ENCODE data around the gene APOBEC3H.

The APOBEC3H gene

DNA sequence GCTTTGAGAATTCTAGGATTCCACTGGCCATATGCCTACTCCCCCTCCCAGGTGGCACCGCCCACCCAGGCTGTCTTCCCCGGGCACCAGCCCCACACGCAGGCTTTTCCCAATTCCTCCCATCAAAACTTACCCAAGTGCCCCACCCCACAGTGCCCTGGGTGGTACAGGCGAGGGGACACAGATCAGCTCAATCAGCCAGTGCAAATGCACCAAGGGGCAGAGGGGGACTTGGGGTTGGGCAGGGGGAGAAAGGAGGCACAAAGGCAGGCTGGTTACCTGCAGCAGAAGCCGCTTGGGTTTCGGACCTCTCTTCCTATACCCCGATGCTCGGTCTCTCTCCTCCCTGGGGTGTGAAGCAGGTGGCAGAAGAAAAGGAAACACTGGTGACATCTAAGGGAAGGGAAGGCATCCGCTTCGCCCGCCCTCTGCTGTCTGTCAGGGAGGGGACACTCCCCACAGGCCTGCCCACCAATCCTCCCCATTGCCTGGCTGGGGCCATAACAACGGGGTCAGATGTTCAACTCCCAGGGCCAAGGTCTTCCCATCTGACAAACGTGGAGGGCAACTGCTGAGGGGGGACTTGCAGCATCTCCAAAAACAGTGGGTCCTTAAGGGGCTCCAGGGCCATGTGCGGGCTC, 41.4 kb downstream of the APOBEC3H start:
- DNase-seq = no peak

DNA sequence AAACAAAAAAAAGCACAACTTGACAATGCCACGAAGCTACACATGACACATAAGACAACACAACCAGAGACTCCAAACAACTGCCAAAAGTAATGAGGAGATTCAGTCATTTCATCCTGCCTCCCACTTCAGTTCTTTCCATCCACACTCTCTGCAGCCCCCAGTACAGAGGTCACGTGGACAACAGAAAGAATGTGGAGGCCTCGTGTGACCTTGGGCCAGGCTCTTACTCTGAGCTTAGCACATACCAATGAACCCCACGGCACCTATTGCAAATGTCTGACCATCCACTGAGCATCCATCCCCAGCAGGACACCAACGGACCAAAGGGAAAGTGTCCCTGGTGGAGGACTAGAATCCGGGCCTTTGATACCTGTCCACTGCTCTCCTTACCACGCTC, 42.9 kb downstream of the APOBEC3H start:
- DNase-seq = no peak

GRCh38 chr22:39142088-39142680, 45.1 kb downstream of the APOBEC3H start:
- no peak for DNase-seq

DNA sequence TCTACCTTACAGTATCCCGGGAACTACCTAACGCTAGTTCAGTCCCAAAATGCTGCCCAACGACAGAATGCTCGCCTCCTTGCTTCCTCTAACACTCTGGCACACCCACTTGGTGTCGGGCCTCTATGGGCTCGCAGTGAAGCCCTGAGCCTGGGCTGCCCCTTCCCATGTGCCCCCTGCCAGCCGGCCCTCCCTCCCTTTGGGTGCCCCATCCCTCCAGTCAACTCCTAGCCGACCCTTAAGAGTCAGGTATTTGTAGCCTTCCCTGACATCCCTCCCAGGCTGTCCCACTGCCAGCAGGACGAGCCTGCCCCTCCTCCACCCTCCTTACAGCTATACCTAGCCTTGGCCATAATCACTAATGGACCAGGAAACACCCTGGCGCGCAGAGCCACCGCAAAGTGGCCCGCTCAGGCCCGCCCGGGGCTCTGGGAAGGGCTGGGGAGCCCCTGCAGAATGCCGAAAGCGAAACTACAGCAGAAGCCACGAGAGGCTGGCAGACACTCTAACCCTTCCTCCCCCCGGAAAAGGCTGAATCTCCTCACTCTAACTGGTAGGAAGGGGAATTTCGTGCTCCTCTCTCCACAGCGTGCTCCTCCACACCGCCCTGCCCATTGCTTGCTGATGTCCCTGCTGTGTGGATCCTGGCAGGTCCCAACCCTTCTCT, 47.2 kb downstream of the APOBEC3H start:
- no peak for DNase-seq

DNA sequence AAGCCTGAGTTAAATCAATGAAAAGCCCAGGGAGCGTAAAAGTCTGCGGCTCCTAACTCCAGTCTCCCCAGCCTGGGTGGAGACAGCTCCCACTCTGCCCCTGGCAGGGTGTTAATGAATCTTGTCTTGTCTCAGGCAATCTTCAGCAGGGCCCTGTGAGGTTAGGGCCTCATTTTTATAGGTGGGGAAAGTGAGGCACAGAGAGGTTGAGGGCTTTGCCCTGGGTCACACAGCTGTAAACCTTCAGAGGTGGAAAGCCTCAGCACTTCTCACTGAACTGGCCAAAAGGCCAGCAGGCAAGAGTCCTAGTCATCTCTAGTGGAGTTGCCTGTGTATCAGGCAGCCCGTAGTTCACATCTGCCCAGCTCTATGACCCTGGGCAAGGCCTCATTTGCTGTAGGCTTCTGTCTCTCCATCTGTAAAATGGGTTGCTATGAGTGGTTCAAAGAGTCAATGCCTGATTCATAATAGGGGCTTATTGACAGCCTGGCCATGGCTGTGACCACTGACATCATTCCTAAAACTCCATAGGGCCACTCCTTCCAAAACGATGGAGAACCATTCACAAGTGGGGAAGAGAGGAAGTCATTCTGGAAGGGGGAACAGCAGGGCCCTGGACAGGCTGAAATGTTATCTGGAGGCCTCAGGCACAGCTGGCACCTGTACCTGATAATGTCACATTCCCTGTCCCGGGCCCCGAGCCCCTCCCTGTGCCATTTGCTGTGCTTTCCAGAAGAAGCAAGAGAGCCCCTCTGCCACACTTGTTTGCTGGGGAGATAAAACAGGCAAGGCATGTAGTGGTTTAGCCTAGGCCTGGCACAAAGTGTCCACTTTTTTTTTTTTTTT, 49.4 kb downstream of the APOBEC3H start:
- no peak for DNase-seq

DNA sequence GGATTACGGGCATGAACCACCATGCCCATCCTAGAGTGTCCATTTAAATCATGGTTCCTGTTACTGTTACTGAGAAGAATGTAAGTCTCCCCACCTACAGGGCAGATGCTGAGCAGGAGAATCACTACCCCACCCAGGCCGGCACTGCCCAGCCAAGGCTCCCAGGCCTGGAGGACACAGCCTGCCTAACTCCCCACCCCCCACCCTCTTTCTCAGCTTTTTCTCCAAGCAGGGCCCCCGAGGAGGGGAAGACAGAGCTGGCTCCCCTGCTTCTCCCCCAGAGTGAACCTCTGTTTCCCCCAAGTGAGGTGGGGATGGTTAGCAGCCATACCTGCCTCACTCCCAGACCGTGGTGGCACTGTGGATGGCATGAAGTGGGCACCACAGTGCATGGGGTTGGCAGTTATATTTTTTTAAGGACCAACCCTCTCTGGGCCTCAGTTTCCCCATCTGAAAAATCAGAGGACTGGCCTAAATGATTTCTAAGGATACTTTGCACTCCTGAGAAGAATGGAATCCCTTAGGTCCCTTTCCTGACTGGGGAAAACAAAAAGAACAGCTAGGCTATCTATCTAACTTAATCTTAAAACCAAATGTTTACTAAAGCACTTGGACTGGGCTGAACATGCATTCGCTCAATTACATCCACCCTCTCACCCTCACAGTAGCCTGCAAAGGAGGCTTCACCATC, 50.4 kb downstream of the APOBEC3H start:
- no peak for DNase-seq

- DNase-seq = no peak
Observed at GRCh38 chr22:39148026-39148726, 51.1 kb downstream of the APOBEC3H start.

DNA sequence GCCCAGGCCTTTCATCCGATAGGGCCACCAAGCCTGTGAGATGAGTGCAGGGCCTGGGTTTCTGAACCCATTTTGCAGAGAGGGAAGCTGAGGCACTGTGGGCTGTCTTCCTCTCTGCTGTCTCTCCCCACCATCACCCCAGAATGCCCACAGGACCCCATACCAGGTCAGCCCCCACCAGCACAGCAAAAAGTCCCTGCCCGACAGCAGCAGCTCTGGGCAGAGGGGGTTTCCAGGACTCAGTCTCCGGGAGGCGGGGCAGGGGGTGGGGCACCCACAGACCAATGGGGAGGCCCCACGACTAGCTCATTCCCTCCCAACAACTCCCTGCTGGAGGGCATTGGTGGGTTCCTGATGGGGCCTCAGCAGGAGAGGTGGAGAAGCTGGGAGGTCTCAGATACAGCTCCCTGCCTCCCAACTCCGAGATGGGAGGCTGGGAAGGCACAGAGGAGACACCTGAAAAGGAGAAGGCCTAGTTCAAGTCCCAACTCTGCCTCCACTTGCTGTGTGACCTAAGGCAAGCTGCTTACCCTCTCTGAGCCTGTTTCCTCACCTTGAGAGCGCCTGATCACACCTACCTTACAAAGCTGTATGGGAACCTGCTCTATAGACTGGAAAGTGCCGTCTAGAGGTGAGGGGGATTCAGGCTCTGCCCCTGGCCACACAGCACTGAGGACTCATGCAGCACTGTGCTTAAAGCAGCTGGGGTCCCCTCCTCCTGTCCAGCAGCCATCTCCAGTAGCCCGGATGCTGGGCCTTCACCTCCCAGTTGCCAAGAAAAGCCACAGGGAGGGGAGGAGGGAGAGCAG, 51.9 kb downstream of the APOBEC3H start:
- no peak for DNase-seq

DNA sequence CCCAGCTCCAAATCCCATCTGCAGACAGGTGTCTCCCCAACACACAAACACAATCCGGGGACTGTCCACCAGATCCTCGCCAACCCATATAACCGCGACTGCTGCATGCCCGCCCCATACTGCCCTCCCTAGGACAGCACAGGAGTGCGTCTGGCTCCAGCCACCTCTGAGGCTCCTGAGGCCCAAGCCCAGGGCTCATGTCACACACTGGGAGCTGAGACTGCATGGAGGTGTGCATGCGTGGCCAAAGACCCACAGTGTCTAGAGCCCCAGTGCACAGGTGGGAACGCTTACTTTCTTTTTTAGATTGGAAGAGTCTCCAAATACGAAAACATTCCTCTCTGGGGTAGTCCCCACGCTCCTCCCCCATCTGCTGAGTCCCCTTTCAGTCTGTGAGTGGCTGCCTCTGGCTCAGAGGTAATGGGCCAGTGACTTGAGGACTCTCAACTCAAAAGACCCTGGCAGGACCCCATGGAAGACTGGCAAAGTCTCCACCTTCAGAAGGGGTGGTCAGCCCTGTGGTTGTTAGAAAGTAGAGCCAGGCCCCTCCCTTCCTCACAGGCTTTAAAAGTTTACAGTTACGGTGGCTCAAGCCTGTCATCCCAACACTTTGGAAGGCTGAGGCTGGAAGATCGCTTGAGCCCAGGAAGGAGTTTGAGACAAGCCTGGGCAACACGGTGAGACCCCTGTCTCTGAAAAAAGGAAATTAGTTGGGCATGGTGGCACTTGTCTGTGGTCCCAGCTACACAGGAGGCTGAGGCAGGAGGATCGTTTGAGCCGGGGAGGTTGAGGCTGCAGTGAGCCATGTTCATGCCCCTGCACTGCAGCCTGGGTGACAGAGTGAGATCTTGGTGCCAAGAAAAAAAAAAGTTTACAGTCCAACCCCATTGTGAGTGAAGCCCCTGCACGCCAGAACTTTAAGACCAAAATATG, 53.1 kb downstream of the APOBEC3H start:
- DNase-seq = no peak

DNA sequence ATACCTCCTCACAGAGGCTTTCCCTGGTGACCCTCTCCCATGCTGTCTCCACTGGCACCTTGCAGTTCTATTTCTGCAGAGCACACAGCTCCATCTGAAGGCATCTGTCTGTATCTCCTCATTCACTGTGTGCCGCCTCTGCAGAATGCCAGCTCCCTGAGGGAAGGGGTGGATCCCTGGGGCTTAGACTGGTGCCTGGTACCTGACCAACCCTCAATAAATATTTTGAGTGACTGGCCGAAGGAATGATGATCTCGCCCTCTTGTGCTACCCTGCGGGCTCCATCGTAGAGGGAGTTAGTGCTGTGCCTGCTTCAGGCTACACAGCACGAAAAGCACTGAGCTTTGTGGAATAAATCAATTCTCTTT, 53.8 kb downstream of the APOBEC3H start:
- no peak for DNase-seq

DNA sequence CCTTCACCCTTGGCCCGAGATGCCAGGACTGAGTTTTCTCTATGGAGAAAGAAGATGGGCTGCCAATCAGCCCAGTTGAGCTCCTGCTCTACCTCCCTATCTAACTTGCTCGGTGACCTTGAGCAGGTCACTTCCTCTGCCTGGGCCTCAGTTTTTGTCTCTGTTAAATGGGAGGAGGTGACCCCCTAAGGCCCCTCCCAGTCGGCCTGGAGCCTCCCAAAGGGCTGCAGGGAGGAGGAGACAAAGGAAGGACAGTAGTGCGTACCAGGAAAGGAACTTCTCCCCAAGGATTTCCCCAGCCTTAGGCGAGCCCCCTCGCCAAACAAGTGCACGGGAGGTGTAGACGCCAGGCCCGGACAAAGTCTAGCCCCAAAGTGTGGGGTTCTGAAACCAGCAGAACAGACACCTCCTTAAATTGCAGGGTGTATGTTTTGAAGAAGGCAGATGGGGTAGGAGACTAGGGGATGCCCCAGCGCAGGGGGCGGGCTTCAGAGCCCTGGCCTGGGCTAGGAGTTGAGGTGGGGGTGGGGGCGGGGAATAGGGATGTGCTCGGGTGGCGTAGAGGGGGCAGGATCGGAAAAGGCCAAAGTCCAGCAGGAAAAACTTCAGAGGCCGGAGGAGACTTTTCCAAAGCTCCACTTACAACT, 54.4 kb downstream of the APOBEC3H start:
- no peak for DNase-seq

DNA sequence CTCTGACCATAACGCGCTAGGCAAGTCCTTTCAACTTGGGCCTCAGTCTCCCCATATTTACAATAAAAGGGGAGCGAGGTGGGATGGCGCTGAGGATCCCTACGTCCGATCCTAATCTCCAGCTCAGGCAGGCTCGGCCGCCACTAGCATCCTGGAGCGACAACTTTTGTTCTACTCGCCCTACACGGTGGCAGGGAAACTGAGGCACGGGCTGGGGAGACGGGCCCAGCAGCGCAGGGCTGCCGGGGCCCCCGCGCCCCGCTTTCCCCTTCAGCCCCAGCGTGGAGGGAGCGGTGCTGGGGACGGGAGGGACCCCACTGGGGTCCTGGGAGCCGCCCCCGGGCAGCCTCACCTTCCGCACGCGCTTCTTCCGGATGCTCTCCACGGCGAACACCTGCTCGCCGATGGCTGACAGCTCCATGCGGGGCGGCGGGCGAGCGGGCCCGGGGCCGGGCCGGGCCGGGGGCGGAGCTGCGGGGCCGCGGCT, 55.0 kb downstream of the APOBEC3H start:
- no peak for DNase-seq

DNA sequence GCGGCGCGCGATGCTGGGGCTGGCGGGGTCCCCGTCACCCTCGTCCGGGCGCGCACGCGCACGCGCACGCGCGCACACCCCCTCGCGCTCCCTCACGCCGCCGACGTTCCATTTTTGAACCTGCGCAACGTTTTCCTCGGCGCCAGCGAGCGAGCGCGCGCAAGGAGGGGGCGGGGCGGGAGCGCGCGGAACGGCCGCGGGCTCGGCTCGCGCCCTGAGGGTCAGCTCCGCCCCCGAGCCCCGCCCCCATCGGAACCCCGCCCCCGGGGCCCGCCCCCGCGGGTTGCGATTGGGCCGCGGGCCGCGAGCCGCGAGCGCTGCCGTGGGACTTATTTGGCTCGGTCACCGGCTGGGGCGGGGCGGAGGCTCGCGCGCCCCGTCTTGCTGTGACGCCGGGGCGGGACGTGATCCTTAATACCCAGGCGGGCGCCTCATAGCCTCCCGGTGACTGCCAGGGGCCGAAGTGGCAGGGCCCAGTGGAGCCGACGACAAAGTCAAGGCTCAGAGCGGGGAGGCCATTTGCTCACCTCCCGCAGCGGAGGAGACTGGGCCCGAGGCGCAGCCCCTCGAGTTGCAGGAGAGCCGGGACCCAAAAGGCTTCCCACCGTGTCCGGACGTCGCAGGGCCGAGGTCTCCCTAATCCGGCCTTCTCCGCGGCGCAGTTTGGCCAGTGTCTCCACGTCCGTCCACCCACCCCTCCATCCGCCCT, 55.6 kb downstream of the APOBEC3H start, which contains the start of gene CBX7:
Gene CBX7 (minus strand): TSS at position 170 of the 709 bp plus-strand sequence. CDS start 236 bp downstream, outside the sequence.
- peak; percentile 28 for DNase-seq

DNA sequence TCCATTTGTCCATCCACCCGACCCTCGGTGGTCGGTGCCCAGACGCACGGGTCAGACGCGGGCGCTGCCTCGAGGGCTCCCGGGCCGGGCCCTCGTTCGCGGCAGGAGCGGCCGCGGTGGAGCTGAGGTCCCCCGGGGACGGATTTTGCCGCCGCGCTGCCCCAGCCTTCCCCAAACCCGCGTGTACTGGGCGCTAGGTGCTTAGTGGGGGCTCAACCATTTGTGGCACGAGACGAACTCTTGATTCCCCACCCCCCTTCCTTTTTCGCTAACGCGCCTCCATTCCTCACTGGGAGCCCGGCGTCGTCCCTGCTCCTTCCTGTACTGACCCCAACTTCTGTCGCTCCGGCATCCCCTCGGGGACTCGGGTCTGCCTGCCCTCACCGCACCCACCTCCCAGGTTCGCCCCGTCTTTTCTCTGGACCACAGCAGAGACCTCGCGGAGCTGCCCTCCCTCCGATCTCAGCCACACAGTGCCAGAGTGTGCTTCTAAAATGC, 56.2 kb downstream of the APOBEC3H start:
- no peak for DNase-seq
